ENCODE results near the gene LMO4. TPM values are rescaled to one million over a fixed set of nuclear protein-coding genes. Genes with fewer than 3 reads are reported as not detected.

Gene LMO4
- total RNA-seq, 2 donors from 2014 or later, result 23.6 to 24.1 TPM

DNA sequence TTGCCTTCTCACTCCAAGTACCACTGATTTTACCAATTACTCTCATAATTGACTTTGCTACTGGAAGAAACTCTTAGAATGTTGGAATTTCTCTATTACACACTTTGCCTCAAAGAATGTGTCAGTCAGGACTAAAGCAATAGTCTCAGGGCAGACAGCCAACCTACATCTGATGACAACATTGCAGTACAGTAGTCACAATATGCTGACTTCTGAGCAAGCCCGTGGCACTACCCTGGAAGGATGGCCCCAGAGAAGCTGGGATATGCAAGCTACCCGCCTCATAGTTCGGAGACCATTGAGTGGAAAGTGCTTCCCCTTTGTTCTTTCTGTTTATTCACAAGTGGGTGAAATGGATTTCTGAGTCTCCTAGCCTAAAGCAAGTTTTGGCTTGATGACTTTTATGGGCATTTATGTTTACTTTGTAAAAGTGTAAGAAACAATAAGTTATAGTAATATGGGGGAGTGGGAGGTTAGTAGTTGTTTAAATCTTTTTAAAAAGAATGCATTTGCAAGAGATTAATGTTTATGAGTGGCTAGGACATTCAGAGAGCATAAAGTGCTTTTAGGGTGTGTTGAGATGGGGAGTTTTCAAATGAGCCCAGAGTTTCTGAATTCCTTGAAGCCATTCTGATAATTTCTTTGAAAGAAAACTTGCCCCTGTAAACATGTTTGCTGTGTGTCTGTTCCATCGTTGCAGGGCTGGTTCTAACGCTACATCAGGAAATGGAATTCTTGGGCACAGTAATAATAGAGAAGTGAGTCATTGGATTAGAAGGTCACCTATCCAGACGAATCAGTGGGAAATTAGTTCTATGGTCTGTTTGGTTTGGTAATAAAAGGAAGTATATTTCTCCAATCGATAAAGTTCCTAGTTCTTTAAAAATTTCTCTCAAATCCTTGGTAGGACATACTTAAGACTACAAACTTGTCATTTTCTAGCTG lies 63.8 kb downstream of the LMO4 start:
- no peak overlapping the region for H3K4me3 ChIP-seq
- no peaks in the 10 kb centered on the region for H3K36me3 ChIP-seq
- intact Hi-C loops (cut with DNase I), result no loop called here
- peak; percentile 20 for DNase-seq
- TF ChIP-seq, protein P1, sequence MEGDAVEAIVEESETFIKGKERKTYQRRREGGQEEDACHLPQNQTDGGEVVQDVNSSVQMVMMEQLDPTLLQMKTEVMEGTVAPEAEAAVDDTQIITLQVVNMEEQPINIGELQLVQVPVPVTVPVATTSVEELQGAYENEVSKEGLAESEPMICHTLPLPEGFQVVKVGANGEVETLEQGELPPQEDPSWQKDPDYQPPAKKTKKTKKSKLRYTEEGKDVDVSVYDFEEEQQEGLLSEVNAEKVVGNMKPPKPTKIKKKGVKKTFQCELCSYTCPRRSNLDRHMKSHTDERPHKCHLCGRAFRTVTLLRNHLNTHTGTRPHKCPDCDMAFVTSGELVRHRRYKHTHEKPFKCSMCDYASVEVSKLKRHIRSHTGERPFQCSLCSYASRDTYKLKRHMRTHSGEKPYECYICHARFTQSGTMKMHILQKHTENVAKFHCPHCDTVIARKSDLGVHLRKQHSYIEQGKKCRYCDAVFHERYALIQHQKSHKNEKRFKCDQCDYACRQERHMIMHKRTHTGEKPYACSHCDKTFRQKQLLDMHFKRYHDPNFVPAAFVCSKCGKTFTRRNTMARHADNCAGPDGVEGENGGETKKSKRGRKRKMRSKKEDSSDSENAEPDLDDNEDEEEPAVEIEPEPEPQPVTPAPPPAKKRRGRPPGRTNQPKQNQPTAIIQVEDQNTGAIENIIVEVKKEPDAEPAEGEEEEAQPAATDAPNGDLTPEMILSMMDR (IDR thresholded peaks at IDR 0.05), result no peak
- H3K27me3 ChIP-seq, result no peaks in the 10 kb centered on the region
- no peak overlapping the region for H3K27ac ChIP-seq
- peaks cover 3% of the 10 kb centered on the region for H3K4me1 ChIP-seq
- H3K9me3 ChIP-seq, result no peaks in the 10 kb centered on the region
- H3K9ac ChIP-seq (ENCODE audit: low read depth in 2 of 2, low read length in 2 of 2), result no peak overlapping the region

DNA sequence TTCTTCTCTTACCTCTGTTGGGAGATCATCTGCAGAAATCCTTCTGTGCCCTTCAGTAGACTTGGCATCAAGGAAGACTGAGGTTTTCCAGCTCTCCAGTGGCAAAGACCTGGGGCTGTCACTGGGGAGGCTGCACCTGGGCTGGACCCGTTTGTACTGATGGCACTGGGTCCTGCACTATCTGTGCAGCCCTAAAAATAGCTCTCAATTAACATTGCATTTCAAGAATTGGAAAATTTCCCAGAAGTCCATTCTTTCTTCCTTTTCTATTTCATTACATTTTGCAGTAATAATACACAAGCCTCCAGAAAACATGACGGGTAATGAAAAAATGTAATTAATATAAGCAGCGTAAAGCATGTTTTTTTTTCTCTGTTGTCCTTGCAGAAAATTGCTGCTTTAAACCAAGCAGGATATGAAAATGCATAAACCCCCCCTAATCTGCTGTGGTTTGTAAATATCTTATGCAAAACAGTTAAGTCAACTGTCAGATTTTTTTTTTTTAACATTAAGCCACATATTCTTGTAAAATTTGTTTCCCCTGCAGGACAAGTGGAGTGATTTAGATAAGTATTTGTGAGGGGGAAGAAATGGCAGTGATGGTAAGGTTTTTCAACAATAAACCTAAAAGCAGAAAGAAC lies 64.9 kb downstream of the LMO4 start:
- DNase-seq, result no peak
- intact Hi-C loops (cut with DNase I), result no loop called here
- Histone ChIP-seq H3K4me3 (no peak overlapping the region), H3K9ac (ENCODE audit: low read depth in 2 of 2, low read length in 2 of 2) (no peak overlapping the region), H3K9me3 (no peaks in the 10 kb centered on the region), H3K27me3 (no peaks in the 10 kb centered on the region), H3K36me3 (no peaks in the 10 kb centered on the region), H3K4me1 (peaks cover 3% of the 10 kb centered on the region), H3K27ac (no peak overlapping the region)
- TF ChIP-seq, protein P1 (IDR thresholded peaks at IDR 0.05), result no peak

DNA sequence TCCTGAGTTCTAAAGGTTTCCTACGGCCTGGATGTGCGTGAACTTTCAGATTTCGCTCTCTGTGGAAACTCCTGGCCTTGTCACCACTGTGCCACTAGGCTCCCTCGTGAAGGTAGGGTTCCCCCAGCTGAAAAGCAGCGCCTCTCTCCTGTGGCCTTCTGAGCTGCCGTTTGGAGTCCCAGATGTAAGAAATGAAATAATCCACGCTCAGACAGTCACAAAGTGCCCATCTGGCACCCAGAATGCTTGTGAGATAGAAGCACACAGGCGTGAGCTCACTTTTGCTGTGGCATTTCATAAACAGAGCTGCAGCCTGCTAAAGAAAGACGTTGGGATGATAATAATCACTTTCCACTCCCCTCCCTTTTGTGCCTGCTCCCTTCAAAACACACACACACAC lies 65.8 kb downstream of the LMO4 start:
- H3K4me3 ChIP-seq, result no peak overlapping the region
- H3K9ac ChIP-seq (ENCODE audit: low read depth in 2 of 2, low read length in 2 of 2), result no peak overlapping the region
- H3K4me1 ChIP-seq, result peaks cover 3% of the 10 kb centered on the region
- H3K36me3 ChIP-seq, result no peaks in the 10 kb centered on the region
- TF ChIP-seq, protein P1 (IDR thresholded peaks at IDR 0.05), result no peak
- intact Hi-C loops (cut with DNase I), result no loop called here
- no peak for DNase-seq
- H3K27me3 ChIP-seq, result no peaks in the 10 kb centered on the region
- H3K9me3 ChIP-seq, result no peaks in the 10 kb centered on the region
- no peak overlapping the region for H3K27ac ChIP-seq

DNA sequence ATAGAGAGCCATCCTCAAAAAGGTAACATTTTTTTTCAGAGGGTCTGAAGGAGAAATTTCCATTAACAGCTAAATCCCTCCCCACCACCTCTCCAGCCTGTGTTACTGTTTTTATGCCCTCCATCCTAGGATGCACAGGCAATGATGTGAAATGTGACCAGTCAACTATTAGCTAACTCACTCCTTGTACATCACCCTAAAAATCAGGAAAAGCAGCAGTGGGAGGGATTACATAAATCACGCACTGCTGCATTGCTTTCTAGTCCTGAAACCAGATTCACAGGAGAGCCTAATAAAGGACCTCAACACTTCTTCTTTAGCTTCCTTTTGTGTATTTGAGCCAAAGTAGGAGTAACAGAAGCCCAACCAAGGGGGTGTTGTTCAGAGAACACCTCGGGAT lies 66.3 kb downstream of the LMO4 start:
- Histone ChIP-seq H3K4me3 (no peak overlapping the region), H3K27me3 (no peaks in the 10 kb centered on the region), H3K4me1 (peaks cover 3% of the 10 kb centered on the region), H3K9me3 (no peaks in the 10 kb centered on the region), H3K36me3 (no peaks in the 10 kb centered on the region), H3K27ac (no peak overlapping the region), H3K9ac (ENCODE audit: low read depth in 2 of 2, low read length in 2 of 2) (no peak overlapping the region)
- TF ChIP-seq, protein P1 (IDR thresholded peaks at IDR 0.05), result no peak
- intact Hi-C loops (cut with DNase I), result no loop called here
- DNase-seq, result no peak

All from colonic mucosa (tissue), 4 donors.